GM04504 (cell line): Measurements from ENCODE around the gene NEDD4.
"Not testable (repeated sequence)": the region's sequence is repeated elsewhere in the genome, so short reads cannot be mapped to it uniquely, and the experiment has no call there.

Experiments
- DNase-seq: peaks from one replicate; pipeline ENCODE4 v3.0.0-alpha.2; 2012; ENCODE audit warnings: low read depth

NEDD4 gene

DNA sequence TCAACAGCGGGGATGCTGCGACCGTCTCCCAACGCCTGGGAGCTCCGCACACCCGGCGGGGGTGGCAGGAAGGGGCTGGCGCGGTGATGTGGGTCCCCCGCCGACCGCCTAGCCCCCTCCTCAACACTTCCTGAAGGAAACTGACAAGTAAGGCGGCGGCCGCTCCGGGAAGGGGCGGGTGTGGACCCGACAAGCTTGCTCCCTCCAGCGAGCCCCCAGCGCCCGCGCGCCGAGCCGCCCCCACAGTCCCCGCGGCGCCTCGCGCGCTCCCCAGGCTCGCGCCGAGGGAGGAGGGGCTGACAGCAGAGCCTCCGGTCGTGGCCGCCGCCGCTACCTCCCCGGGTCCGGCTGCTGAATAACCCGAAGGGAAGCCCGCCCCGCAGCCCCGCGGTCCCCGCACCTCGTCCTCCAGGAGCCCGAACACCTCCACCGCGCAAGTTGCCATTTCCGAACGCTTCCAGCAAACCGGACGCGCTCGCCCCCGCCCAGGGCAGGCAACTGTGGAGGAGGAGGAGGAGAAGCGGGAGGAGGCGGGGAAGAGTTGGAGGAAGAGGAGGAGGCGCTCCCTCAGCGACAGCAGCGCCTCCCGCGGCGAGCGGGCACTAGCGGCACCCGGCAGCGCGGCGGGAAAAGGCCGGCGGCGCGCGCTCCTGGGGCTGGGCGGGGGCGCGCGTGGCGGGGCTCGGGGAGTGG, at the start of gene NEDD4:
Gene NEDD4, minus strand, starts transcription at position 502 of the 693 bp plus-strand sequence. Its CDS starts 57 bp downstream, at position 445.
- peak; percentile 72 for DNase-seq

DNA sequence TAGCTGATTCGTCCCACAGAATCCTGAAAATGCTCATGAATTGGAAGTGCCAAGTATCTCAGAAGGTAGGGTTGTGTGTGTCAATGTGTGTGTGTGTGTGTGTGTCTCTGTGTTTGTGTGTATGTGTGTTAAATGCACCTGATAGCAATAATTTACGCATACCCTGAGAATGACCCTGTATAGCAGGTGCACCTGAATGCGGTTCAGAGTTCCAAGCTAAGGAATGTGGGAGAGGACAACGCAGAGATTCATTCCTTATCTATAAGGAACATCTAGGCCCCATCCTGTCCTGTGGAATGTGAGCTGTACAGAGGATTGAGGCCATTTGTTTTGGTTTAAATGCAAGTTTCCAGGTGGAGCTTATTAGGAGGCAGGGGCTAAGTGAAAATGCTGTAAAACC, 49.1 kb upstream of the NEDD4 start:
- DNase-seq = no peak

- DNase-seq = no peak
These were observed 48.6 kb upstream of the NEDD4 start for GRCh38 chr15:56042031-56042430.

DNA sequence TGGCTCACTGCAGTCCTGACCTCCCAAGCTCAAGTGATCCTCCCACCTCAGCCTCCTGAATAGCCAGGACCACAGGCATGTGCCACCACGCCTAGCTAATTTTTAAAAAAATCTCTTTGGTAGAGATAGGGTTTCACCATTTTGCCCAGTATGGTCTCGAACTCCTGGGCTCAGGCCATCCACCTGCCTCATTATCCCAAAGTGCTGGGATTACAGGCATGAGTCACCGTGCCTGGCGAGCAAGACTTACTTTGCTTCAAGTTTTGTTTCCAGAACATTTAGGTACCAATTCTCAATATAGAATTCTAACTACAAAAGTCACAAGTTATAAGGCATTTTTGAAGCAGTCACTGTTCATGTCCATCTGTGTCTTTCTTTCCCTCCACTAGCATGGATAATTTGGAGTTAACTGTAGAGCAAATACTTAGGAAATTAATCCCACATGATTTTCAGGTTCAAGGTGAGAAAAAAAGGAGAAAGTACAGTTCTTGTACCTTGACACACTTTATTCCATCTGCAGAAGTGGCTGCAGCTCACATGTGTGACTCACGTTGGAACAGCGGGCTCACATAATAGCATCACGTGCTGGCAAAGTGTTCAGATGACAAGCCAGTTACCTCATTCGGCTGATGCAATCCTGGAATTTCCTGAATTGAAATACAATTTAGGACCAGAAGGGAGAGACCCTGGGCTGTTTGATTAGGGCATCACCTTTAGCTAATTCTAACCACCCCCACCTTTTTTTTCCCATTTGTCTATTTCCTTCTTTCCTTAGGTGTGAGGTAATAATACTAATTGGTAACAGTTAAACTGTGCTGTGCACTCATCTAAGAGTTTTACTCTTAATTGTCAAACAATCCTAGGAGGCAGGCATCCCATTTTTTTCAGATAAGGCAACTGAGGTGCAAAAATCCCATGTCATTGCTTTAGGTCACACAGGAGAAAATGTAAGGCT, 46.9 kb upstream of the NEDD4 start:
- peak; percentile 88 for DNase-seq

- DNase-seq = no peak
These were observed 45.3 kb upstream of the NEDD4 start for GRCh38 chr15:56038707-56039106.

GRCh38 chr15:56038015-56038414, 44.6 kb upstream of the NEDD4 start:
- DNase-seq = no peak

DNA sequence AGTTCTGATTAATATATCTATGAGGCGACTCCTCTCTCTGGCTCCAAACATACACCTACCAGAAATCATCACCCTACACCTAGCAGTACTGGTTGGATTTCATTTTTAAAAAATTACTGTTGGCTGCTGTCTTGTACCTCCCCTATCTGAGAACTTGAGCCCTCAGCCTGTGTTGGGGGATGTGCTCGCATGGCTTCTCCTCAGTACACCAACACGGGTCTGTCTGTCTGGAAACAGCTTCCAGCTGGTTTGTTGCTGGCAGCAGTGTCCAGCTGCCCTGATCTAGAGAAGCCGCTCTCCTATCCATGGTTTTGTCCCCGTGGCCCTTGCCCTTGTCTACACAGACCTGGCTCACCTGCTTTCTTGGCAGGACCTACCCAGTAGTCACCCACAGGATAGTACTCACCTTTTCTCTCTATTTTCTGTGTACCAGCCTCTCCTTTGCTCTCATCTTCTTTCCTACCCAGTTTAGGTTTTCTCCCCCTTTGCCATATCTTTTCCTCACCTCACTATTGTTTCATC, 43.2 kb upstream of the NEDD4 start:
- DNase-seq = no peak

- no peak for DNase-seq
These were observed 41.8 kb upstream of the NEDD4 start for GRCh38 chr15:56035166-56035565.

GRCh38 chr15:56034514-56034913, 41.1 kb upstream of the NEDD4 start:
- DNase-seq = no peak

DNA sequence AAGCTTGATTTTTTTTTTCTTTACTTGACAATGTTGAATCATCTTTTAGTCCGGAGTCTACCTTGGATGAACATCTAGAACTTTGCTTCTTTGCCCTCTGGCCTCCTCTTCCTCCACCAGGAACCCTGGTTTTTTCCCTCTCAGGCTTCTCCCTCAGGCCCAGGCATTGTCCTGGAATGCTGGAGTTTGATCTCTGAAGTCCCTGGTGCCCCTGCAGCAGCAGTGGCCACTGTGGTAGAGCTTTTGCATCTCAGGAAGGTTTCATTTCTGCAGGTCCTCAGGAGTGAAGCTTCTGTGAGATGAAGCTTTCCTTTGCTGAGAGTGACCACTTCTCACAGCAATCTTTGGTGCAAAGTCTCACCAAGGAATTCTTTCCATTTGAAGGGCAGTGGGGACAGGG, 39.0 kb upstream of the NEDD4 start:
- DNase-seq = no peak

DNA sequence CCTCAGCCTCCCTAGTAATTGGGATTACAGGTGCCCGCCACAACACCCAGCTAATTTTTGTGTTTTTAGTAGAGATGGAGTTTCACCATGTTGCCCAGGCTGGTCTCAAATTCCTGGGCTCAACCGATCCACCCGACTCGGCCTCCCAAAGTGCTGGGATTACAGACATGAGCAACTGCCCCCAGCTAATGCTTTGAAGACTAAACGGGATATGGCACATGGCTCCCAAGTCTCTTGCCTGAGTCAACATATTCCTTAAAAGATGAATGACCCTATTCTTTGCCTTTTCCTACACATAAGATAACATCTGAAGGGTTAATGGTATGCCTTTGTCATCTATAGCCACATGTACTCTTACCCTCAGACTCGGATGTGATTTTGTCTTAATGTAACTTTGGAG, 38.4 kb upstream of the NEDD4 start:
- no peak for DNase-seq

GRCh38 chr15:56031402-56031801, 38.0 kb upstream of the NEDD4 start:
- DNase-seq = no peak

GRCh38 chr15:56028430-56028829, 35.0 kb upstream of the NEDD4 start:
- DNase-seq = no peak

DNA sequence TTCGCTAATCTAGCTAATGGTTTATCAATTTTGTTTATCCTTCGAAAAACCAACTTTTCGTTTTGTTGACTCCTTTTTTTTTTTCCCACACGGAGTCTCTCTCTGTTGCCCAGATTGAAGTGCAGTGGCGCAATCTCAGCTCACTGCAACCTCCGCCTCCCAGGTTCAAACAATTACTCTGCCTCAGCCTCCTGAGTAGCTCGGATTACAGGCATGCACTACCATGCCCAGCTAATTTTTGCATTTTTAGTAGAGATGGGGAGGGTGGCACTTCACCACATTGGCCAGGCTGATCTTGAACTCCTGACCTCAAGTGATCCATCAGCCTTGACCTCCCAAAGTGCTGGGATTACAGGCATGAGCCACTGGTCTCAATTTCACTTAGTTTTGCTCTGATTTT, 29.7 kb upstream of the NEDD4 start:
- DNase-seq = not testable (repeated sequence)

DNA sequence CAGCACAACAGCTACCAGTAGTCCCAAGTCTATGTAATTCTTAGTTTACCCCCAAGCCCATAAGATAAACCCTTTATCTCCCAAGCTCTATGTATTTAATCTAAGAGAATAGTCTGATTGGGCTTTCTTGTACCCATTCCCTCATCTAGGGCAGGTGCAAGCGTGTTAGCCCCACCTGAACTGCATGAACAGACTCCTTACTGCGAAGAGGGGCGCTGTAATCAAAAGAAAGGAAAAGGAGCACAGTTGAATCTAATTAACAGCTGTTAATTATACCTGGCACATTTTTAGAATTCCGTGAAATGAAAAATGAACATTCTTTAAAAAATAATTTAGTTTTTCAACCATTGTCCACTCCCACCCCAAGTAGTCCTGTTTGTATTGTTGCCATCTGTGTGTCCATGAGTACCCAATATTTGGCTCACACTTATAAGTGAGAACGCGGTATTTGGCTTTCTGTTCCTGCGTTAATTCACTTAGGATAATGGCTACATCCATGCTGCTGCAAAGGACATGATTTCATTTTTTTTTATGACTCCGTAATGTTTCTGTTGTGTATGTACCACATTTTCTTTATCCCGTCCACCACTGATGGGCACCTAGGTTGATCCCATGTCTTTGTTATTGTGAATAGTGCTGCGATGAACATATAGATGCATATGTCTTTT, 26.5 kb upstream of the NEDD4 start:
- DNase-seq = no peak

DNA sequence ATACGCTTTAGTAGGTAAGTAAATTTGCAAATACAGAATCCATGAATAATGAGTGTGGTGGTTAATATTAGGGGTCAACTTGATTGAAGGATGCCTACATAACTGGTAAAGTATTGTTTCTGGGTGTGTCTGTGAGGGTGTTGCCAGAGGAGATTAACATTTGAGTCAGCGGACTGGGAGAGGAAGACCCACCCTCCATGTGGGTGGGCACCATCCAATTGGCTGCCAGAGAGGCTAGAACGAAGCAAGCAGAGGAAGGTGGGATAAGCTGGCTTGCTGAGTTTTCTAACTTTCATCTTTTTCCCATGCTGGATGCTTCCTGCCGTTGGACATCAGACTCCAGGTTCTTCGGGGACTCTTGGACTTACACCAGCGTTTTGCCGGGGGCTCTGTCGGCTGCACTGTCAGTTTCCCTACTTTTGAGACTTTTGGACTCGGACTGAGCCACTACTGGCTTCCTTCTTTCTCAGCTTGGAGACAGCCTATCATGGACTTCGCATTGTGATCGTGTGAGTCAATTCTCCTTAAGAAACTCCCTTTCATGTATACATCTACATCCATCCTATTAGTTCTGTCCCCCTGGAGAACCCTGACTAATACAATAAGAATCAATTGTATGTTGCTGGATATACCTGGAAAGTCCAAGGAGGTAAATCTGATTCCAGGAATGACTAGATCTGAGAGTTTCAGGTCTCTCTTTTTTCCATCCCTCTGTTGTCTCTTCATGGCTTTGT, 25.8 kb upstream of the NEDD4 start:
- DNase-seq = no peak

- DNase-seq = no peak
These were observed 24.5 kb upstream of the NEDD4 start for GRCh38 chr15:56017920-56018319.

- DNase-seq = no peak
These were observed 24.1 kb upstream of the NEDD4 start for GRCh38 chr15:56017511-56017910.

DNA sequence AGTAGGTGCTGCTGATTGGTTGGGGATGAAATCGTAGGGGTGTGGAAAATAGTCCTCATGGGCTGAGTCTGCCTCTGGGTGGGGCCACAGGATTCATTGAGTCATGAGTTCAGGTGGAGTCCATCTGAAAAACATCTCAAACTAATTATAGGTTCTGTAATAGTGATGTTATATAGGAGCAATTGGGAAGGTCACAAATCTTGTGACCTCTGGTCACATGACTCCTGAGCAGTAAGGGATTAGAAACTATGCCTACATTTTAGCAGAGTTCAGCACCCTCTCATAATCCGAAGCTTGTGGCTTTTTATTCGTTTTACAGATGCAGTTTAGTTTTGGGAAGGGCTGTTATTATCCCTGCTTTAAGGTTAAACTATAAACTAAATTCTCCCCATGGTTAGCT, 22.9 kb upstream of the NEDD4 start:
- DNase-seq = no peak

DNA sequence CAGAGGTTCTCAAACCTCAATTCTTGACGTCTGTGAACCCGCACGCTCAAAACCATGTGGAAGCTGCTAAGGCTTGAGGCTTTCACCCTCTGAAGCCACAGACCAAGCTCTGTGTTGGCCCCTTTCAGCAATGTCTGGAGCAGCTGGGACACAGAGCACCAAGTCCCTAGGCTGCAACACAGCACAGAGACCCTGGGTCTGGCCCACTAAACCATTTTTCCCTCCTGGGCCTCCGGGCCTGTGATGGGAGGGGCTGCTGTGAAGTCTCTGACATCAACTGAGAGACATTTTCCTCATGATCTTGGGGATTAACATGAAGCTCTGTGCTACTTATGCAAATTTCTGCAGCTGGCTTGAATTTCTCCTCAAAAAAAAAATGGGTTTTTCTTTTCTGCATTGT, 21.3 kb upstream of the NEDD4 start:
- DNase-seq = no peak

- DNase-seq = not testable (repeated sequence)
These were observed 13.6 kb upstream of the NEDD4 start for GRCh38 chr15:56007053-56007452.

DNA sequence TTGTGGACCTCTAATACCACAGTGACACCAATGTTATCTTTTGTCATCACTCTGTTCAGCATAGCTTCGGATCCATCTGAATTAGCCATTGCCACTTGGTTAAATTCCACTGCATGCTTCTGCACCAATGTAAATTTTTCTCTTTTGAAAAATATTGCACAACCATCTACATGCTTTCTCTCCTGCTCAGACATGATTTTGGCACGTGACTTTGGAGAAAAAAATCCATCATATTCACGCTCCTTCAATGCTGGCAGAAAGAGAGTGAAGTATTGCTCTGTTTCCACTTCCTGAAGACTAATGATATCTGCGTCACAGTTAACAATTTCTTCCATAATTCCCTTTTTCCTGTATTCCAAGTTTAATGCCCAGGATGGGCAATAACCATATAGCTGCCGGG, 13.0 kb upstream of the NEDD4 start:
- not testable (repeated sequence) for DNase-seq
